SK-N-SH (cell line): ENCODE data around the gene RPS6KL1.

Experiments
- CTCF ChIP-seq: fragments of 200-600 bp; sonication (generic); IDR thresholded peaks from 2 replicates; pipeline ENCODE4 v1.6.1; 2017; ENCODE audit warnings: antibody characterized with exemption, mild to moderate bottlenecking, moderate library complexity
- MAX ChIP-seq: IDR thresholded peaks from 2 replicates; pipeline ENCODE4 v1.4.0; 2012; ENCODE audit warnings: low read depth
- MXI1 ChIP-seq: IDR thresholded peaks from 2 replicates; pipeline ENCODE4 v1.6.1; 2012; ENCODE audit warnings: mild to moderate bottlenecking, low read depth, low read length, improper control_type of control experiment
- NFIC ChIP-seq: IDR thresholded peaks from 2 replicates; pipeline ENCODE4 v1.4.0; 2012; ENCODE audit warnings: borderline replicate concordance
- RXRA ChIP-seq: IDR thresholded peaks from 2 replicates; pipeline ENCODE4 v1.4.0; 2012; ENCODE audit warnings: low read depth, mild to moderate bottlenecking, borderline replicate concordance
- TAF1 ChIP-seq: IDR thresholded peaks from 2 replicates; pipeline ENCODE4 v1.6.1; 2012; ENCODE audit warnings: low read depth, mild to moderate bottlenecking, low read length, moderate library complexity, borderline replicate concordance
- ZBTB33 ChIP-seq: IDR thresholded peaks from 2 replicates; pipeline ENCODE4 v1.4.0; 2012; ENCODE audit warnings: low read depth, borderline replicate concordance

GRCh38 chr14:74893614-74894091 lies 29.4 kb downstream of the RPS6KL1 start:
- no peak for TF ChIP-seq CTCF
- TF ChIP-seq ZBTB33: no peak
- TF ChIP-seq NFIC: no peak
- no peak for TF ChIP-seq RXRA
- TF ChIP-seq TAF1: no peak
- TF ChIP-seq MXI1: no peak
- TF ChIP-seq MAX: no peak
